Activated CD8-positive, alpha-beta T cell treated with anti-CD3 and anti-CD28 coated beads for 36 hours (primary cell): Measurements from ENCODE around the gene IPO8. TPM values are rescaled to one million over a fixed set of nuclear protein-coding genes. Genes with fewer than 3 reads are reported as not detected.

Source experiments
- ATAC-seq: fragments of 200-7000 bp; cut with Tn5 transposase; one replicate; pipeline ENCODE4 v1.10.0; 2021; ENCODE audit warnings: mild to moderate bottlenecking, moderate library complexity
- CTCF ChIA-PET: fragments of 350-600 bp; sonication (Branson Sonifier 250); formaldehyde crosslinking; loops from one replicate; lab custom pipeline; 2021; ENCODE audit warnings: antibody characterized with exemption; lab: Charles Lee
- POLR2A ChIA-PET: fragments of 350-600 bp; sonication (Branson Sonifier 250); formaldehyde crosslinking; loops from one replicate; lab custom pipeline; 2021; ENCODE audit warnings: antibody characterized with exemption; lab: Charles Lee
- DNase-seq: peaks from one replicate; pipeline ENCODE4 v3.0.0-alpha.2; 2020
- H3K27ac Mint-ChIP-seq: one replicate; pipeline ENCODE4 v1.8.0; 2021; ENCODE audit warnings: mild to moderate bottlenecking, mixed read lengths
- H3K27me3 Mint-ChIP-seq: one replicate; pipeline ENCODE4 v1.8.0; 2021; ENCODE audit warnings: mixed read lengths
- H3K36me3 Mint-ChIP-seq: one replicate; pipeline ENCODE4 v1.8.0; 2021; ENCODE audit warnings: low read depth, mixed read lengths
- H3K4me1 Mint-ChIP-seq: one replicate; pipeline ENCODE4 v1.8.0; 2021; ENCODE audit warnings: low read depth, mixed read lengths
- H3K4me3 Mint-ChIP-seq: one replicate; pipeline ENCODE4 v1.8.0; 2021; ENCODE audit warnings: mild to moderate bottlenecking, moderate library complexity, mixed read lengths
- H3K9me3 Mint-ChIP-seq: one replicate; pipeline ENCODE4 v1.8.0; 2021; ENCODE audit warnings: mixed read lengths
- CTCF ChIP-seq: fragments of 200-600 bp; IDR thresholded peaks from one replicate; pipeline ENCODE4 v1.8.0; 2022; ENCODE audit warnings: antibody characterized with exemption, mild to moderate bottlenecking
- intact Hi-C: fragments of 100-400 bp; cut with micrococcal nuclease; formaldehyde crosslinking; loops from one replicate; pipeline ENCODE4 v1.10.0; 2022
- total RNA-seq, 2 experiments: library from RNA; stranded (reverse); gene quantifications; one replicate each; pipeline ENCODE4 v1.2.3, GENCODE V29; 2021

The IPO8 gene
- total RNA-seq, 2 experiments from 2014 or later: 40.2 to 47.7 TPM

- Mint-ChIP-seq H3K27ac (peak overlapping the region; percentile 81), H3K4me3 (peak overlapping the region; percentile 89), H3K27me3 (peaks cover 1% of the 10 kb centered on the region), H3K9me3 (no peaks in the 10 kb centered on the region), H3K4me1 (peaks cover 36% of the 10 kb centered on the region), H3K36me3 (no peaks in the 10 kb centered on the region)
- ChIA-PET CTCF (interaction anchor here (1.0 to 2.5 kb wide), 8 partner anchors 12 to 113 kb away, joined by 3 to 11 read pairs (median 4); no protein-coding TSS in a partner anchor), POLR2A (interaction anchor here (1.1 to 2.2 kb wide), 5 partner anchors 9 to 101 kb away, joined by 3 to 11 read pairs (median 7); partner anchors contain the start of gene CAPRIN2)
- TF ChIP-seq CTCF: no peak
- ATAC-seq (no peak), DNase-seq (peak; percentile 20)
- intact Hi-C loops: no loop called here
Observed at GRCh38 chr12:30694412-30695198, 1.1 kb downstream of the IPO8 start.

- no peak overlapping the region for H3K4me3 Mint-ChIP-seq
- ChIA-PET POLR2A (no interaction called here), CTCF (no interaction called here)
- peaks cover 2% of the 10 kb centered on the region for H3K36me3 Mint-ChIP-seq
- no peaks in the 10 kb centered on the region for H3K27me3 Mint-ChIP-seq
- DNase-seq: no peak
- H3K4me1 Mint-ChIP-seq: peaks cover 46% of the 10 kb centered on the region
- intact Hi-C loops: no loop called here
- no peaks in the 10 kb centered on the region for H3K9me3 Mint-ChIP-seq
- no peak overlapping the region for H3K27ac Mint-ChIP-seq
- no peak for TF ChIP-seq CTCF
- ATAC-seq: no peak
Observed at GRCh38 chr12:30692470-30692869, 3.2 kb downstream of the IPO8 start.

- ATAC-seq: no peak
- POLR2A ChIA-PET: interaction anchor here (1.0 kb wide), 1 partner anchor 40 kb away, joined by 3 read pairs; no protein-coding TSS in a partner anchor
- no peaks in the 10 kb centered on the region for H3K27me3 Mint-ChIP-seq
- H3K9me3 Mint-ChIP-seq: no peaks in the 10 kb centered on the region
- H3K36me3 Mint-ChIP-seq: peaks cover 5% of the 10 kb centered on the region
- H3K27ac Mint-ChIP-seq: no peak overlapping the region
- H3K4me1 Mint-ChIP-seq: peaks cover 48% of the 10 kb centered on the region
- no peak overlapping the region for H3K4me3 Mint-ChIP-seq
- intact Hi-C loops: no loop called here
- TF ChIP-seq CTCF: no peak
- no peak for DNase-seq
- CTCF ChIA-PET: no interaction called here
Observed at GRCh38 chr12:30691122-30691879, 4.4 kb downstream of the IPO8 start.

- H3K27ac Mint-ChIP-seq: no peak overlapping the region
- ChIA-PET POLR2A (no interaction called here), CTCF (no interaction called here)
- H3K9me3 Mint-ChIP-seq: no peaks in the 10 kb centered on the region
- no peak overlapping the region for H3K4me3 Mint-ChIP-seq
- peaks cover 12% of the 10 kb centered on the region for H3K36me3 Mint-ChIP-seq
- no peak for TF ChIP-seq CTCF
- ATAC-seq (no peak), DNase-seq (no peak)
- H3K4me1 Mint-ChIP-seq: peaks cover 25% of the 10 kb centered on the region
- intact Hi-C loops: no loop called here
- no peaks in the 10 kb centered on the region for H3K27me3 Mint-ChIP-seq
Observed at GRCh38 chr12:30687265-30687986, 8.2 kb downstream of the IPO8 start.
